Ishikawa (cell line): ENCODE measurements around the gene RPE65.

Experiments
- CEBPB ChIP-seq: IDR thresholded peaks from 2 replicates; pipeline ENCODE4 v1.6.1; 2012
- CREB1 ChIP-seq: IDR thresholded peaks from 2 replicates; pipeline ENCODE4 v1.6.1; 2012; ENCODE audit warnings: low read depth
- EGR1 ChIP-seq: IDR thresholded peaks from 2 replicates; pipeline ENCODE4 v1.6.1; 2012
- EP300 ChIP-seq: IDR thresholded peaks from 2 replicates; pipeline ENCODE4 v1.6.1; 2012; ENCODE audit warnings: borderline replicate concordance
- FOXM1 ChIP-seq: IDR thresholded peaks from 2 replicates; pipeline ENCODE4 v1.6.1; 2012; ENCODE audit warnings: low read depth, borderline replicate concordance
- MAX ChIP-seq: IDR thresholded peaks from 2 replicates; pipeline ENCODE4 v1.6.1; 2012
- NFIC ChIP-seq: IDR thresholded peaks from 2 replicates; pipeline ENCODE4 v1.6.1; 2012
- RAD21 ChIP-seq: IDR thresholded peaks from 2 replicates; pipeline ENCODE4 v1.6.1; 2012; ENCODE audit warnings: low read depth
- TAF1 ChIP-seq: IDR thresholded peaks from 2 replicates; pipeline ENCODE4 v1.6.1; 2012; ENCODE audit warnings: low read depth, mild to moderate bottlenecking
- TCF12 ChIP-seq: IDR thresholded peaks from 2 replicates; pipeline ENCODE4 v1.6.1; 2012; ENCODE audit warnings: low read depth
- TEAD4 ChIP-seq: IDR thresholded peaks from 2 replicates; pipeline ENCODE4 v1.6.1; 2012
- YY1 ChIP-seq: IDR thresholded peaks from 2 replicates; pipeline ENCODE4 v1.6.1; 2012; ENCODE audit warnings: low read depth
- ZBTB7A ChIP-seq: IDR thresholded peaks from 2 replicates; pipeline ENCODE4 v1.6.1; 2012; ENCODE audit warnings: low read depth
- TF ChIP-seq, protein P1 (sequence below): IDR thresholded peaks from 2 replicates; pipeline ENCODE4 v1.6.1; 2012; ENCODE audit warnings: low read depth, mild to moderate bottlenecking
- TF ChIP-seq, protein P2 (sequence below): IDR thresholded peaks from 2 replicates; pipeline ENCODE4 v1.6.1; 2012

Gene RPE65

DNA sequence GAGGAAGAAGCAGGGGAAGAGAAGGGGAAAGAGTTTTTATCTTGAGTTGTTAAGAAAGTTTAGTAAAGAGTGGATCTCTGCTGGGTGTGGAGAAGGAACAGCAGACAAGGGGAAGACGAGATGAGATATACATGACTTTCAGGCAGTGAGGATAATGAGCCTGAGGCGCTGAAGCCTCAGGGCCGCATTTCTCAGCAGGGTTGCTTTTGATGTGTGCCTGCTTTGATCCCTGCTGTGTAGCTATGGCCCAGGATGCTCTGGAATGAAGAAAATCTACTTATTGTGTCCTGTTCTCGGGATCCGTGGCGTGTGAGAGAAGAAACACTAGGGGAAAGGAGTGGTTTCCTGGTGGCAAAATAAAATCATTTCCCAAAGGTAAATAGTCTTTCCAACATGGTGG lies 15.1 kb upstream of the RPE65 start:
- TF ChIP-seq YY1, result no peak
- no peak for TF ChIP-seq TCF12
- TF ChIP-seq MAX, result no peak
- TF ChIP-seq FOXM1, result no peak
- no peak for TF ChIP-seq RAD21
- TF ChIP-seq TAF1, result no peak
- no peak for TF ChIP-seq EP300
- TF ChIP-seq CREB1, result no peak
- TF ChIP-seq, protein P1, sequence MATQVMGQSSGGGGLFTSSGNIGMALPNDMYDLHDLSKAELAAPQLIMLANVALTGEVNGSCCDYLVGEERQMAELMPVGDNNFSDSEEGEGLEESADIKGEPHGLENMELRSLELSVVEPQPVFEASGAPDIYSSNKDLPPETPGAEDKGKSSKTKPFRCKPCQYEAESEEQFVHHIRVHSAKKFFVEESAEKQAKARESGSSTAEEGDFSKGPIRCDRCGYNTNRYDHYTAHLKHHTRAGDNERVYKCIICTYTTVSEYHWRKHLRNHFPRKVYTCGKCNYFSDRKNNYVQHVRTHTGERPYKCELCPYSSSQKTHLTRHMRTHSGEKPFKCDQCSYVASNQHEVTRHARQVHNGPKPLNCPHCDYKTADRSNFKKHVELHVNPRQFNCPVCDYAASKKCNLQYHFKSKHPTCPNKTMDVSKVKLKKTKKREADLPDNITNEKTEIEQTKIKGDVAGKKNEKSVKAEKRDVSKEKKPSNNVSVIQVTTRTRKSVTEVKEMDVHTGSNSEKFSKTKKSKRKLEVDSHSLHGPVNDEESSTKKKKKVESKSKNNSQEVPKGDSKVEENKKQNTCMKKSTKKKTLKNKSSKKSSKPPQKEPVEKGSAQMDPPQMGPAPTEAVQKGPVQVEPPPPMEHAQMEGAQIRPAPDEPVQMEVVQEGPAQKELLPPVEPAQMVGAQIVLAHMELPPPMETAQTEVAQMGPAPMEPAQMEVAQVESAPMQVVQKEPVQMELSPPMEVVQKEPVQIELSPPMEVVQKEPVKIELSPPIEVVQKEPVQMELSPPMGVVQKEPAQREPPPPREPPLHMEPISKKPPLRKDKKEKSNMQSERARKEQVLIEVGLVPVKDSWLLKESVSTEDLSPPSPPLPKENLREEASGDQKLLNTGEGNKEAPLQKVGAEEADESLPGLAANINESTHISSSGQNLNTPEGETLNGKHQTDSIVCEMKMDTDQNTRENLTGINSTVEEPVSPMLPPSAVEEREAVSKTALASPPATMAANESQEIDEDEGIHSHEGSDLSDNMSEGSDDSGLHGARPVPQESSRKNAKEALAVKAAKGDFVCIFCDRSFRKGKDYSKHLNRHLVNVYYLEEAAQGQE, result no peak
- no peak for TF ChIP-seq ZBTB7A

DNA sequence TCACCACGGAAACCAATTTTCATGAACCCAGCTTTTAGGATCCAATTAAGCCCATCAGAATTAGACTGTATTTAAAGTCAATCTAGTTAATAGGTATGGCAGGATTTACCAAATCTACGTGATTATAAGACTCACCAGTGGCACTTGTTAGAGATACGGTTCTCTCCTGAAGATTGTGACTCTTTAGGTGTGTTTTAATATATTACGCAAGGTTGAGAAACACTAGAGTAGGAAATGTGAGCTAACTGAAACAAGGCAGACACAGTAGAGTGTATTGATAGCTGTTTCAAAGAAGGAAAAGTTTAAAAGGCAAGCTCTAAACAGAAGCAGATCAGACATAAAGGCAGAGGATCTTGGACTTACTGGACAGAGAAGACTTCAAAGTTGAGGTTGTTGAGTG lies 11.2 kb upstream of the RPE65 start:
- no peak for TF ChIP-seq EGR1
- no peak for TF ChIP-seq RAD21
- TF ChIP-seq, protein P2, sequence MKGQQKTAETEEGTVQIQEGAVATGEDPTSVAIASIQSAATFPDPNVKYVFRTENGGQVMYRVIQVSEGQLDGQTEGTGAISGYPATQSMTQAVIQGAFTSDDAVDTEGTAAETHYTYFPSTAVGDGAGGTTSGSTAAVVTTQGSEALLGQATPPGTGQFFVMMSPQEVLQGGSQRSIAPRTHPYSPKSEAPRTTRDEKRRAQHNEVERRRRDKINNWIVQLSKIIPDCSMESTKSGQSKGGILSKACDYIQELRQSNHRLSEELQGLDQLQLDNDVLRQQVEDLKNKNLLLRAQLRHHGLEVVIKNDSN, result no peak
- TF ChIP-seq EP300, result no peak
- TF ChIP-seq CREB1, result no peak
- no peak for TF ChIP-seq CEBPB
- no peak for TF ChIP-seq NFIC
- TF ChIP-seq TCF12, result no peak
- no peak for TF ChIP-seq TEAD4
- no peak for TF ChIP-seq MAX
- TF ChIP-seq, protein P1, result no peak

DNA sequence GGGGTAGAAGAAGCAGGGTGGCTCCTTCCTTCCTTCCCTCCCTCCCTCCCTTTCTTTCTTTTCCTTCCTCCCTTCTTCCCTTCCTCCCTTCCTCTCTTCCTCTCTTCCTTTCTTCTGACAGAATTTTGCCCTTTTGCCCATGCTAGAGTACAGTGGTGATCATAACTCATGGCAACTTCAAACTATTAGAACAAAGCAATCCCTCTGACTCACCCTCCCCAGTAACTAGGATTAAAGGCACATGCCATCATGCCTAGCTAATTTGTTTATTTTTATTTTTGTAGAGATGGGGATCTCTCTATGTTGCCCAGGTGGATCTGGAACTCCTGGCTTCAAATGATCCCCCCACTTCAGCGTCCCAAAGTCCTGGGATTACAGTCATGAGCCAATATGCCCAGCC lies 10.0 kb upstream of the RPE65 start:
- TF ChIP-seq CEBPB (no peak), TEAD4 (no peak), NFIC (no peak), TCF12 (no peak), TAF1 (no peak), YY1 (no peak), MAX (no peak), CREB1 (no peak), EP300 (no peak), FOXM1 (no peak), ZBTB7A (no peak), RAD21 (no peak), EGR1 (no peak)
- TF ChIP-seq, protein P1, result no peak
- TF ChIP-seq, protein P2, result no peak

GRCh38 chr1:68459091-68459490 lies 9.3 kb upstream of the RPE65 start:
- TF ChIP-seq TAF1 (no peak), TCF12 (no peak), RAD21 (no peak), NFIC (no peak), TEAD4 (no peak), FOXM1 (no peak), EGR1 (no peak), YY1 (no peak), CREB1 (no peak), ZBTB7A (no peak), EP300 (no peak), CEBPB (no peak), MAX (no peak)
- TF ChIP-seq, protein P1, result no peak
- TF ChIP-seq, protein P2, result no peak
